ENCODE results near the gene HEG1.

DNA sequence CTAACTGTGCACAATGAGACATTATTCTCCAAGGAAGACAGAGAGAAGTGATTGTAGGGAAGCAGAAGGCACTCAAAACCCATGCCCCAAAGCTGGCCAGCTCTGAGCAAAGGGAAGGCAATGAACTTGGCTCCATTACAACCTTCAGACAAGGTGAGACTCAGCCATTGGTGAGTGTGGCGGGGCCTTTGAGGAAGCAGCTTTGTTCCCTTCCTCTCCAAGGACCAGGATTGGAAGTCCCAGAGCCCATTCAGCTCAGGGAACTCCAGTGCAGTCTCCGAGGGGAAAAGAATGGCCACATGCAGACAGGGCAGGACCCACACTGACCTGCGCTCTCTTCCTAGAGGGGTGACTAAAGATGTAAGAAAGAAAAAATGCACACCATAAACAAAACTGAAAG lies 23.1 kb downstream of the HEG1 start:
- TF ChIP-seq TCF4 (CRISPR knock-in tag; IDR thresholded peaks at IDR 0.05; ENCODE audit: borderline replicate concordance) (no peak), ARNTL (CRISPR knock-in tag; IDR thresholded peaks at IDR 0.05; ENCODE audit: borderline replicate concordance, low read depth) (no peak), TOX (CRISPR knock-in tag; IDR thresholded peaks at IDR 0.05; ENCODE audit: borderline replicate concordance) (no peak), ZFP30 (CRISPR knock-in tag; IDR thresholded peaks at IDR 0.05) (no peak), ZFP3 (CRISPR knock-in tag; IDR thresholded peaks at IDR 0.05) (no peak), RARB (CRISPR knock-in tag; IDR thresholded peaks at IDR 0.05) (no peak), ZNF8 (CRISPR knock-in tag; IDR thresholded peaks at IDR 0.05) (no peak), PPARA (CRISPR knock-in tag; IDR thresholded peaks at IDR 0.05; ENCODE audit: borderline replicate concordance) (no peak), BACH2 (CRISPR knock-in tag; IDR thresholded peaks at IDR 0.05; ENCODE audit: borderline replicate concordance) (no peak)
- TF ChIP-seq, protein P1, sequence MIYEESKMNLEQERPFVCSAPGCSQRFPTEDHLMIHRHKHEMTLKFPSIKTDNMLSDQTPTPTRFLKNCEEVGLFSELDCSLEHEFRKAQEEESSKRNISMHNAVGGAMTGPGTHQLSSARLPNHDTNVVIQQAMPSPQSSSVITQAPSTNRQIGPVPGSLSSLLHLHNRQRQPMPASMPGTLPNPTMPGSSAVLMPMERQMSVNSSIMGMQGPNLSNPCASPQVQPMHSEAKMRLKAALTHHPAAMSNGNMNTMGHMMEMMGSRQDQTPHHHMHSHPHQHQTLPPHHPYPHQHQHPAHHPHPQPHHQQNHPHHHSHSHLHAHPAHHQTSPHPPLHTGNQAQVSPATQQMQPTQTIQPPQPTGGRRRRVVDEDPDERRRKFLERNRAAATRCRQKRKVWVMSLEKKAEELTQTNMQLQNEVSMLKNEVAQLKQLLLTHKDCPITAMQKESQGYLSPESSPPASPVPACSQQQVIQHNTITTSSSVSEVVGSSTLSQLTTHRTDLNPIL (CRISPR knock-in tag; IDR thresholded peaks at IDR 0.05; ENCODE audit: low read depth), result no peak
- TF ChIP-seq, protein P2, sequence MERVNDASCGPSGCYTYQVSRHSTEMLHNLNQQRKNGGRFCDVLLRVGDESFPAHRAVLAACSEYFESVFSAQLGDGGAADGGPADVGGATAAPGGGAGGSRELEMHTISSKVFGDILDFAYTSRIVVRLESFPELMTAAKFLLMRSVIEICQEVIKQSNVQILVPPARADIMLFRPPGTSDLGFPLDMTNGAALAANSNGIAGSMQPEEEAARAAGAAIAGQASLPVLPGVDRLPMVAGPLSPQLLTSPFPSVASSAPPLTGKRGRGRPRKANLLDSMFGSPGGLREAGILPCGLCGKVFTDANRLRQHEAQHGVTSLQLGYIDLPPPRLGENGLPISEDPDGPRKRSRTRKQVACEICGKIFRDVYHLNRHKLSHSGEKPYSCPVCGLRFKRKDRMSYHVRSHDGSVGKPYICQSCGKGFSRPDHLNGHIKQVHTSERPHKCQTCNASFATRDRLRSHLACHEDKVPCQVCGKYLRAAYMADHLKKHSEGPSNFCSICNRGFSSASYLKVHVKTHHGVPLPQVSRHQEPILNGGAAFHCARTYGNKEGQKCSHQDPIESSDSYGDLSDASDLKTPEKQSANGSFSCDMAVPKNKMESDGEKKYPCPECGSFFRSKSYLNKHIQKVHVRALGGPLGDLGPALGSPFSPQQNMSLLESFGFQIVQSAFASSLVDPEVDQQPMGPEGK (CRISPR knock-in tag; IDR thresholded peaks at IDR 0.05; ENCODE audit: borderline replicate concordance), result no peak
- TF ChIP-seq, protein P3, sequence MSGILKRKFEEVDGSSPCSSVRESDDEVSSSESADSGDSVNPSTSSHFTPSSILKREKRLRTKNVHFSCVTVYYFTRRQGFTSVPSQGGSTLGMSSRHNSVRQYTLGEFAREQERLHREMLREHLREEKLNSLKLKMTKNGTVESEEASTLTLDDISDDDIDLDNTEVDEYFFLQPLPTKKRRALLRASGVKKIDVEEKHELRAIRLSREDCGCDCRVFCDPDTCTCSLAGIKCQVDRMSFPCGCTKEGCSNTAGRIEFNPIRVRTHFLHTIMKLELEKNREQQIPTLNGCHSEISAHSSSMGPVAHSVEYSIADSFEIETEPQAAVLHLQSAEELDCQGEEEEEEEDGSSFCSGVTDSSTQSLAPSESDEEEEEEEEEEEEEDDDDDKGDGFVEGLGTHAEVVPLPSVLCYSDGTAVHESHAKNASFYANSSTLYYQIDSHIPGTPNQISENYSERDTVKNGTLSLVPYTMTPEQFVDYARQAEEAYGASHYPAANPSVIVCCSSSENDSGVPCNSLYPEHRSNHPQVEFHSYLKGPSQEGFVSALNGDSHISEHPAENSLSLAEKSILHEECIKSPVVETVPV (CRISPR knock-in tag; IDR thresholded peaks at IDR 0.05), result no peak

Measured in SK-N-SH treated with all-trans-retinoic acid at 6 μM for 48 hours (cell line).